AG04449 (cell line): ENCODE measurements around the gene RUVBL2.
"Not testable (repeated sequence)": the region's sequence is repeated elsewhere in the genome, so short reads cannot be mapped to it uniquely, and the experiment has no call there.

Source experiments
- CTCF ChIA-PET: fragments of 350-600 bp; formaldehyde crosslinking; extraction: SDS; loops from one replicate; lab custom pipeline; 2021; ENCODE audit warnings: antibody characterized with exemption; lab: Yijun Ruan, JAX
- POLR2A ChIA-PET: fragments of 400-600, 350-600 bp; formaldehyde crosslinking; extraction: SDS; loops from one replicate; lab custom pipeline; 2020; ENCODE audit warnings: antibody characterized with exemption, inconsistent platforms; lab: Yijun Ruan, JAX
- DNase-seq: peaks from one replicate; pipeline ENCODE4 v3.0.0-alpha.2; 2010; ENCODE audit warnings: low read depth, low spot score
- H3K4me3 ChIP-seq: 2 replicates; pipeline ENCODE4 v1.5.1; 2011; ENCODE audit warnings: low read depth, mild to moderate bottlenecking, control low read depth, low read length
- CTCF ChIP-seq: IDR thresholded peaks from one replicate; pipeline ENCODE4 v1.5.1; 2011; ENCODE audit warnings: mild to moderate bottlenecking, moderate library complexity, low read length, control low read depth, inconsistent platforms; ENCODE audit not compliant: insufficient read depth; ENCODE audit errors: missing control alignments

The RUVBL2 gene

GRCh38 chr19:49056101-49056901, 62.6 kb downstream of the RUVBL2 start:
- ChIA-PET POLR2A (interaction anchor here (0.6 to 1.6 kb wide), 5 partner anchors 9 to 64 kb away, joined by 4 to 5 read pairs (median 4); partner anchors contain the start of genes GYS1 and RUVBL2), CTCF (interaction anchor here (0.7 to 4.4 kb wide), 10 partner anchors 9 to 170 kb away, joined by 3 to 26 read pairs (median 4); partner anchors contain the start of genes GYS1, KCNA7 and RUVBL2)
- peak overlapping the region; percentile 66 for H3K4me3 ChIP-seq
- TF ChIP-seq CTCF = peak; percentile 46
- DNase-seq = no peak

GRCh38 chr19:49056902-49057596, 63.4 kb downstream of the RUVBL2 start:
- peak overlapping the region; percentile 66 for H3K4me3 ChIP-seq
- ChIA-PET POLR2A (interaction anchor here (0.9 to 1.6 kb wide), 7 partner anchors 9 to 65 kb away, joined by 3 to 7 read pairs (median 4); partner anchors contain the start of genes GYS1 and RUVBL2), CTCF (interaction anchor here (0.7 to 5.0 kb wide), 11 partner anchors 8 to 151 kb away, joined by 3 to 46 read pairs (median 5); partner anchors contain the start of genes GYS1, KCNA7 and RUVBL2)
- DNase-seq = not testable (repeated sequence)

- TF ChIP-seq CTCF = no peak
- POLR2A ChIA-PET = interaction anchor here (0.9 to 1.3 kb wide), 3 partner anchors 39 to 66 kb away, joined by 3 to 7 read pairs (median 6); no protein-coding TSS in a partner anchor
- peak within 1 kb of the TSS; percentile 66 for H3K4me3 ChIP-seq
- CTCF ChIA-PET = interaction anchor here (1.0 to 5.0 kb wide), 7 partner anchors 11 to 65 kb away, joined by 3 to 46 read pairs (median 5); partner anchors contain the start of genes GYS1, KCNA7 and RUVBL2
- no peak for DNase-seq
Measured at GRCh38 chr19:49057636-49058234, 64.0 kb downstream of the RUVBL2 start, which contains the start of gene CGB7. Gene CGB7 (minus strand): TSS chr19:49057749. CDS start chr19:49055375, 2,374 bp downstream.

- no peak for DNase-seq
- no peak overlapping the region for H3K4me3 ChIP-seq
- no peak for TF ChIP-seq CTCF
- CTCF ChIA-PET = interaction anchor here (1.0 to 5.0 kb wide), 7 partner anchors 10 to 66 kb away, joined by 3 to 46 read pairs (median 5); partner anchors contain the start of genes GYS1 and RUVBL2
- POLR2A ChIA-PET = interaction anchor here (1.3 kb wide), 1 partner anchor 67 kb away, joined by 6 read pairs; no protein-coding TSS in a partner anchor
Measured at GRCh38 chr19:49058562-49058961, 64.9 kb downstream of the RUVBL2 start.

- no peak for TF ChIP-seq CTCF
- ChIA-PET CTCF (interaction anchor here (0.9 to 5.0 kb wide), 4 partner anchors 15 to 66 kb away, joined by 3 to 46 read pairs (median 22); partner anchors contain the start of genes GYS1 and RUVBL2), POLR2A (no interaction called here)
- no peak overlapping the region for H3K4me3 ChIP-seq
- DNase-seq = no peak
Measured at GRCh38 chr19:49059053-49059452, 65.4 kb downstream of the RUVBL2 start.

GRCh38 chr19:49061000-49061399, 67.3 kb downstream of the RUVBL2 start:
- no peak for DNase-seq
- no peak for TF ChIP-seq CTCF
- no peak overlapping the region for H3K4me3 ChIP-seq
- CTCF ChIA-PET = interaction anchor here (1.1 to 5.0 kb wide), 6 partner anchors 9 to 85 kb away, joined by 3 to 46 read pairs (median 9); partner anchors contain the start of genes GYS1 and RUVBL2
- POLR2A ChIA-PET = no interaction called here
